A549 (cell line): ENCODE measurements around the gene ZNF808. TPM values are rescaled to one million over a fixed set of nuclear protein-coding genes. Genes with fewer than 3 reads are reported as not detected.
"Not testable (repeated sequence)": the region's sequence is repeated elsewhere in the genome, so short reads cannot be mapped to it uniquely, and the experiment has no call there.

Source experiments
- ATAC-seq, 2 experiments: fragments of 200-7000 bp in 1 of 2; fragments of >200 bp in 1 of 2; cut with Nextera tagmentation in 1 of 2; cut with Tn5 transposase in 1 of 2; 3 replicates each; pipeline versions ENCODE4 v1.8.0 to v1.9.1; 2018 to 2020; ENCODE audit warnings: mild to moderate bottlenecking in 1 of 2, moderate library complexity in 1 of 2
- CTCF ChIA-PET: fragments of 300-600 bp; sonication (Branson Sonifier 250); formaldehyde crosslinking; extraction: SDS; loops from one replicate; lab custom pipeline; 2021; ENCODE audit warnings: antibody characterized with exemption, inconsistent platforms; lab: Yijun Ruan, JAX
- POLR2A ChIA-PET: fragments of 350-600 bp; formaldehyde crosslinking; extraction: SDS; loops from one replicate; lab custom pipeline; 2021; ENCODE audit warnings: antibody characterized with exemption, inconsistent platforms; lab: Yijun Ruan, JAX
- DNase-seq, 2 experiments: peaks; one replicate each; pipeline versions ENCODE4 v3.0.0 to v3.0.0-alpha.2; 2011 to 2016; ENCODE audit warnings: low read depth in 1 of 2, low spot score in 1 of 2
- FAIRE-seq: peaks from 2 replicates; lab custom pipeline; 2011; peaks lifted over from hg19 to GRCh38; lab: Jason Lieb, UNC
- H3K27ac ChIP-seq, 2 experiments: fragments of >200 bp; sonication (Bioruptor Twin); formaldehyde crosslinking; 3 replicates each; pipeline ENCODE4 v1.5.1; 2016 to 2017
- H3K4me1 ChIP-seq: fragments of >200 bp; sonication (Bioruptor Twin); formaldehyde crosslinking; 3 replicates; pipeline ENCODE4 v1.6.1; 2016
- H3K4me2 ChIP-seq: fragments of >200 bp; sonication (Bioruptor Twin); formaldehyde crosslinking; 3 replicates; pipeline ENCODE4 v1.6.1; 2016
- H3K4me3 ChIP-seq: fragments of >200 bp; sonication (Bioruptor Twin); formaldehyde crosslinking; 3 replicates; pipeline ENCODE4 v1.5.1; 2016
- H3K9me3 ChIP-seq: fragments of >200 bp; sonication (Bioruptor Twin); formaldehyde crosslinking; 3 replicates; pipeline ENCODE4 v1.6.1; 2016
- CEBPB ChIP-seq, 2 experiments: fragments of >200 bp in 1 of 2; sonication (Bioruptor Twin) in 1 of 2; formaldehyde crosslinking in 1 of 2; IDR thresholded peaks; 2 replicates each; pipeline ENCODE4 v1.6.1; 2012 to 2016
- EHMT2 ChIP-seq: fragments of 200-600 bp; sonication (generic); IDR thresholded peaks from 2 replicates; pipeline ENCODE4 v1.6.1; 2016; ENCODE audit warnings: antibody characterized with exemption, low read depth, mild to moderate bottlenecking, moderate library complexity
- GATA3 ChIP-seq: IDR thresholded peaks from 2 replicates; pipeline ENCODE4 v1.6.1; 2012; ENCODE audit warnings: borderline replicate concordance
- HOXB5 ChIP-seq: fragments of 250-450 bp; sonication (Bioruptor Pico); IDR thresholded peaks from 2 replicates; pipeline ENCODE4 v1.5.0; 2020; ENCODE audit warnings: mild to moderate bottlenecking, moderate library complexity
- NPAS2 ChIP-seq: fragments of 250-450 bp; sonication (Bioruptor Pico); IDR thresholded peaks from 2 replicates; pipeline ENCODE4 v1.8.0; 2022; ENCODE audit warnings: mild to moderate bottlenecking, moderate library complexity, borderline replicate concordance
- POLR2AphosphoS2 ChIP-seq: conservative IDR thresholded peaks from 2 replicates; pipeline ENCODE4 v1.6.1; 2012; ENCODE audit warnings: low read length, improper control_type of control experiment, inconsistent platforms
- ZNF302 ChIP-seq: fragments of 250-450 bp; sonication (Bioruptor Pico); IDR thresholded peaks from 2 replicates; pipeline ENCODE4 v1.9.0; 2021; ENCODE audit warnings: inconsistent platforms, mild to moderate bottlenecking, moderate library complexity
- whole genome bisulfite sequencing: methylation state at CpG from one replicate; pipeline ENCODE4 v1.1.6; 2017; ENCODE audit errors: missing lambda C conversion rate; 5-methylcytosine and 5-hydroxymethylcytosine counted together
- polyA plus RNA-seq, 4 experiments: library from polyadenylated mRNA; depleted of rRNA in 3 of 4; stranded (reverse); fragments of >200 nt; fragmentation: RNase III in 1 of 4; extraction: RNeasy Plus Mini Kit Qiagen cat#74134 plus additional on column Dnase treatment in 1 of 4; gene quantifications; 2 replicates in 3 of 4; 3 replicates in 1 of 4; pipeline ENCODE4 v1.2.3, GENCODE V29; 2011 to 2017
- small RNA-seq, 6 experiments: library from RNA; depleted of rRNA; stranded (forward); fragments of <200 nt; gene quantifications; one replicate each; pipeline ENCODE3, GENCODE V24; 2012
- TF ChIP-seq, protein P1 (sequence below): fragments of 250-450 bp; sonication (Bioruptor Pico); IDR thresholded peaks from 2 replicates; pipeline ENCODE4 v1.5.0; 2021; ENCODE audit warnings: mild to moderate bottlenecking, moderate library complexity, borderline replicate concordance
- TF ChIP-seq, protein P2 (sequence below): fragments of 200-600 bp; sonication (generic); IDR thresholded peaks from 2 replicates; pipeline ENCODE4 v1.6.1; 2016; ENCODE audit warnings: antibody characterized with exemption, mild to moderate bottlenecking, moderate library complexity

Gene ZNF808
- polyA plus RNA-seq, 2 of the 4 experiments (the other 2 are of a cell fraction): 0.22 to 0.45 TPM

DNA sequence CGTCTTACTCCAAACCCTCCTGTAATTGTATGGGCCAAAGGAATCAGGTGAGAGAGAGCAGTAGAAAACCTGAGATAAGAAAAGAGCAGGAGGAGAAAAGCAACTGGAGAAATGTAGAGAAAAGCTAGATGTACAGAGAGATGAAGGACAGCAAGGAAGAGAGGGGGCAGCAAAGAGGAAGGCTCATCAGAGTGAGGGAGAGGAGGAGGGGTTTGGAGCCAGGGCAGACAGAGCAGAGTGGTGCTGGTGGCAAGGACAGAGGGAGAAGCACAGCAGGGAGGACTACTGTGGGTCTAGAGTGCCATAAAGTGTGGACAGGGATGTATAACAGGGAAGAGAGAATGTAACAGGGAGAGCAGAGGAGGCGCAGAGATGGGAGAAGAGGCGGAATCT lies 74.5 kb downstream of the ZNF808 start:
- POLR2A ChIA-PET, DNase-seq, H3K4me2 ChIP-seq, ATAC-seq, CTCF ChIA-PET, H3K27ac ChIP-seq, FAIRE-seq, H3K4me3 ChIP-seq, H3K4me1 ChIP-seq: not testable (repeated sequence)
- 47% methylated on average over 3 of the region's 3 CpGs for WGBS
- H3K9me3 ChIP-seq: peaks cover 79% of the 10 kb centered on the region

DNA sequence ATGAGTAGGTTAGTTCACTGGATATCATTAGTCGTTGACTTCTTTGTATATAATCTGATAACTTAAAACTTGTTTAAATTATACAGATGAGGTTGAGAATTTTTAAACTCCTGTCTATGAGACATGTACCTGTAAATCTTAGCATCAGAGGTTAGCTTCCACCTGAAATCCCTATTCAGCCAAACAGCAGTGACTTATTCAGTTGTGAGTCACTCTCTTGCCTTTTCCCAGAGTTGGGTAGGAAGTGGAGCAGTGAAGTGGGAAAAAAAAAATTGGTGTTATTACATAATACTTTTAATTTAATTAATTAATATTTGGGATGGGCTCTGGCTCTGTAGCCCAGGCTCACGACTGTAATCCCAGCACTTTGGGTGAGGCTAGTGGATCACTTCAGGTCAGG lies 75.5 kb downstream of the ZNF808 start:
- DNase-seq: no peak
- 29% methylated on average over 2 of the region's 2 CpGs for WGBS
- peaks cover 76% of the 10 kb centered on the region for H3K9me3 ChIP-seq
- no peak for FAIRE-seq
- CTCF ChIA-PET: no interaction called here
- TF ChIP-seq HOXB5 (CRISPR knock-in tag) (no peak), POLR2AphosphoS2 (no peak), CEBPB (IDR thresholded peaks at IDR 0.05) (no peak), NPAS2 (CRISPR knock-in tag) (no peak), ZNF302 (CRISPR knock-in tag) (no peak), EHMT2 (no peak)
- TF ChIP-seq, protein P1, sequence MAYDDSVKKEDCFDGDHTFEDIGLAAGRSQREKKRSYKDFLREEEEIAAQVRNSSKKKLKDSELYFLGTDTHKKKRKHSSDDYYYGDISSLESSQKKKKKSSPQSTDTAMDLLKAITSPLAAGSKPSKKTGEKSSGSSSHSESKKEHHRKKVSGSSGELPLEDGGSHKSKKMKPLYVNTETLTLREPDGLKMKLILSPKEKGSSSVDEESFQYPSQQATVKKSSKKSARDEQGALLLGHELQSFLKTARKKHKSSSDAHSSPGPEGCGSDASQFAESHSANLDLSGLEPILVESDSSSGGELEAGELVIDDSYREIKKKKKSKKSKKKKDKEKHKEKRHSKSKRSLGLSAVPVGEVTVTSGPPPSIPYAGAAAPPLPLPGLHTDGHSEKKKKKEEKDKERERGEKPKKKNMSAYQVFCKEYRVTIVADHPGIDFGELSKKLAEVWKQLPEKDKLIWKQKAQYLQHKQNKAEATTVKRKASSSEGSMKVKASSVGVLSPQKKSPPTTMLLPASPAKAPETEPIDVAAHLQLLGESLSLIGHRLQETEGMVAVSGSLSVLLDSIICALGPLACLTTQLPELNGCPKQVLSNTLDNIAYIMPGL (CRISPR knock-in tag): no peak
- H3K4me3 ChIP-seq: no peak overlapping the region
- no peak overlapping the region for H3K4me2 ChIP-seq
- no peak overlapping the region for H3K27ac ChIP-seq
- POLR2A ChIA-PET: no interaction called here
- no peaks in the 10 kb centered on the region for H3K4me1 ChIP-seq
- ATAC-seq: no peak

DNA sequence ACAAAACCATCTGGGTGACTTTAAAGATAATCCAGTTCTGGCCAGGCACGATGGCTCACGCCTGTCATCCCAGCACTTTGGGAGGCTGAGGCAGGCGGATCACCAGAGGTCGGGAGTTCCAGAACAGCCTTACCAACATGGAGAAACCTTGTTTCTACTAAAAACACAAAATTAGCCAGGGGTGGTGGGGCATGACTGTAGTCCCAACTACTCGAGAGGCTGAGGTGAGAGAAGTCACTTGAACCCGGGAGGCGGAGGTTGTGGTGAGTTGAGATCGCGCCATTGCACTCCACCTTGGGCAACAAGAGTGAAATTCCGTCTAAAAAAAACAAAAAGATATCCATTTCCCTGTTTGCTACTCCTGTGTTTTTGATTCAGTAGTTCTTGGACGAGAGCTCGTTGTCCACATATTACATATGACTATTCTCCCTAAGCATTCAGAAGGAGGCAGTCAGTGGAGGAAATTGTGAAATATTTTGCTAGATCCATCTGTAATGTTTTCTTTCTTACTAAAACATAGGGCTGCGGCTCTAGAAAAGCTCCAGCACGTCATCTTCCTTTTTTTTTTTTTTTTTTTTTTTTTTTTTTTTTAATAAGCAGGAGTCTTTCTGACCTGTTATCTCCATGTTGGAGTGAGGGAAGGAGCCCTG lies 76.2 kb downstream of the ZNF808 start:
- ATAC-seq (no peak), FAIRE-seq (no peak), DNase-seq (no peak)
- POLR2A ChIA-PET: no interaction called here
- Histone ChIP-seq H3K4me1 (no peaks in the 10 kb centered on the region), H3K4me2 (no peak overlapping the region), H3K9me3 (peaks cover 76% of the 10 kb centered on the region), H3K27ac (no peak overlapping the region), H3K4me3 (no peak overlapping the region)
- TF ChIP-seq GATA3: no peak
- TF ChIP-seq, protein P1 (CRISPR knock-in tag): no peak
- TF ChIP-seq, protein P2, sequence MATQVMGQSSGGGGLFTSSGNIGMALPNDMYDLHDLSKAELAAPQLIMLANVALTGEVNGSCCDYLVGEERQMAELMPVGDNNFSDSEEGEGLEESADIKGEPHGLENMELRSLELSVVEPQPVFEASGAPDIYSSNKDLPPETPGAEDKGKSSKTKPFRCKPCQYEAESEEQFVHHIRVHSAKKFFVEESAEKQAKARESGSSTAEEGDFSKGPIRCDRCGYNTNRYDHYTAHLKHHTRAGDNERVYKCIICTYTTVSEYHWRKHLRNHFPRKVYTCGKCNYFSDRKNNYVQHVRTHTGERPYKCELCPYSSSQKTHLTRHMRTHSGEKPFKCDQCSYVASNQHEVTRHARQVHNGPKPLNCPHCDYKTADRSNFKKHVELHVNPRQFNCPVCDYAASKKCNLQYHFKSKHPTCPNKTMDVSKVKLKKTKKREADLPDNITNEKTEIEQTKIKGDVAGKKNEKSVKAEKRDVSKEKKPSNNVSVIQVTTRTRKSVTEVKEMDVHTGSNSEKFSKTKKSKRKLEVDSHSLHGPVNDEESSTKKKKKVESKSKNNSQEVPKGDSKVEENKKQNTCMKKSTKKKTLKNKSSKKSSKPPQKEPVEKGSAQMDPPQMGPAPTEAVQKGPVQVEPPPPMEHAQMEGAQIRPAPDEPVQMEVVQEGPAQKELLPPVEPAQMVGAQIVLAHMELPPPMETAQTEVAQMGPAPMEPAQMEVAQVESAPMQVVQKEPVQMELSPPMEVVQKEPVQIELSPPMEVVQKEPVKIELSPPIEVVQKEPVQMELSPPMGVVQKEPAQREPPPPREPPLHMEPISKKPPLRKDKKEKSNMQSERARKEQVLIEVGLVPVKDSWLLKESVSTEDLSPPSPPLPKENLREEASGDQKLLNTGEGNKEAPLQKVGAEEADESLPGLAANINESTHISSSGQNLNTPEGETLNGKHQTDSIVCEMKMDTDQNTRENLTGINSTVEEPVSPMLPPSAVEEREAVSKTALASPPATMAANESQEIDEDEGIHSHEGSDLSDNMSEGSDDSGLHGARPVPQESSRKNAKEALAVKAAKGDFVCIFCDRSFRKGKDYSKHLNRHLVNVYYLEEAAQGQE: no peak
- CTCF ChIA-PET: no interaction called here
- 40% methylated on average over 14 of the region's 14 CpGs for WGBS

Small RNA genes within 50 kb of the gene (small RNA-seq; reads per million reads assigned to genes)
- gene RPL39P34: 0 reads per million in 6 experiments

Other genes starting within 250 kb of the ZNF808 start
- 11.0 and 14.1 TPM in 2 replicates for gene ZNF480, start 230.5 kb upstream of the ZNF808 start, polyA plus RNA-seq (2011; rRNA removed)
- gene ZNF480, start 230.5 kb upstream of the ZNF808 start, polyA plus RNA-seq (2017; fragmentation: RNase III; extraction: RNeasy Plus Mini Kit Qiagen cat#74134 plus additional on column Dnase treatment): 62.7 to 68.5 TPM (median 63.6 TPM) in 3 replicates
- 0.11 TPM in 1 of 2 replicates, not detected in the other for gene ZNF610, start 191.4 kb upstream of the ZNF808 start, polyA plus RNA-seq (2011; rRNA removed)
- gene ZNF610, start 191.4 kb upstream of the ZNF808 start, polyA plus RNA-seq (2017; fragmentation: RNase III; extraction: RNeasy Plus Mini Kit Qiagen cat#74134 plus additional on column Dnase treatment): 0.08 TPM in 1 of 3 replicates, not detected in the others
- 1.7 and 2.1 TPM in 2 replicates for gene ZNF880, start 157.7 kb upstream of the ZNF808 start, polyA plus RNA-seq (2011; rRNA removed)
- 0.90 to 1.4 TPM (median 0.96 TPM) in 3 replicates for gene ZNF880, start 157.7 kb upstream of the ZNF808 start, polyA plus RNA-seq (2017; fragmentation: RNase III; extraction: RNeasy Plus Mini Kit Qiagen cat#74134 plus additional on column Dnase treatment)
- 0.28 and 0.70 TPM in 2 replicates for gene ZNF528, start 129.8 kb upstream of the ZNF808 start, polyA plus RNA-seq (2011; rRNA removed)
- 0.22 to 0.26 TPM (median 0.25 TPM) in 3 replicates for gene ZNF528, start 129.8 kb upstream of the ZNF808 start, polyA plus RNA-seq (2017; fragmentation: RNase III; extraction: RNeasy Plus Mini Kit Qiagen cat#74134 plus additional on column Dnase treatment)
- gene ZNF534, start 98.5 kb upstream of the ZNF808 start, polyA plus RNA-seq (2011; rRNA removed): not detected in 2 replicates
- not detected in 3 replicates for gene ZNF534, start 98.5 kb upstream of the ZNF808 start, polyA plus RNA-seq (2017; fragmentation: RNase III; extraction: RNeasy Plus Mini Kit Qiagen cat#74134 plus additional on column Dnase treatment)
- not detected in 2 replicates for gene ZNF578, start 74.1 kb upstream of the ZNF808 start, polyA plus RNA-seq (2011; rRNA removed)
- not detected in 3 replicates for gene ZNF578, start 74.1 kb upstream of the ZNF808 start, polyA plus RNA-seq (2017; fragmentation: RNase III; extraction: RNeasy Plus Mini Kit Qiagen cat#74134 plus additional on column Dnase treatment)
- gene ZNF701, start 42.6 kb downstream of the ZNF808 start, polyA plus RNA-seq (2011; rRNA removed): 0.32 and 0.45 TPM in 2 replicates
- 0.12 to 0.28 TPM (median 0.21 TPM) in 3 replicates for gene ZNF701, start 42.6 kb downstream of the ZNF808 start, polyA plus RNA-seq (2017; fragmentation: RNase III; extraction: RNeasy Plus Mini Kit Qiagen cat#74134 plus additional on column Dnase treatment)
- 0.16 and 0.39 TPM in 2 replicates for gene ZNF83, start 110.7 kb downstream of the ZNF808 start, polyA plus RNA-seq (2011; rRNA removed)
- gene ZNF83, start 110.7 kb downstream of the ZNF808 start, polyA plus RNA-seq (2017; fragmentation: RNase III; extraction: RNeasy Plus Mini Kit Qiagen cat#74134 plus additional on column Dnase treatment): 0.03 to 0.16 TPM (median 0.09 TPM) in 3 replicates
- gene ZNF611, start 207.4 kb downstream of the ZNF808 start, polyA plus RNA-seq (2011; rRNA removed): 5.5 and 5.6 TPM in 2 replicates
- gene ZNF611, start 207.4 kb downstream of the ZNF808 start, polyA plus RNA-seq (2017; fragmentation: RNase III; extraction: RNeasy Plus Mini Kit Qiagen cat#74134 plus additional on column Dnase treatment): 4.1 to 5.2 TPM (median 5.0 TPM) in 3 replicates